Hematopoietic multipotent progenitor cell treated with erythropoietin and hydrocortisone succinate and interleukin-3 and kit ligand, for 4 days (in vitro differentiated cells): ENCODE results near the gene KNSTRN.

ENCODE experiments used
- DNase-seq: peaks from one replicate; pipeline ENCODE4 v3.0.0-alpha.2; 2015

Gene KNSTRN

DNA sequence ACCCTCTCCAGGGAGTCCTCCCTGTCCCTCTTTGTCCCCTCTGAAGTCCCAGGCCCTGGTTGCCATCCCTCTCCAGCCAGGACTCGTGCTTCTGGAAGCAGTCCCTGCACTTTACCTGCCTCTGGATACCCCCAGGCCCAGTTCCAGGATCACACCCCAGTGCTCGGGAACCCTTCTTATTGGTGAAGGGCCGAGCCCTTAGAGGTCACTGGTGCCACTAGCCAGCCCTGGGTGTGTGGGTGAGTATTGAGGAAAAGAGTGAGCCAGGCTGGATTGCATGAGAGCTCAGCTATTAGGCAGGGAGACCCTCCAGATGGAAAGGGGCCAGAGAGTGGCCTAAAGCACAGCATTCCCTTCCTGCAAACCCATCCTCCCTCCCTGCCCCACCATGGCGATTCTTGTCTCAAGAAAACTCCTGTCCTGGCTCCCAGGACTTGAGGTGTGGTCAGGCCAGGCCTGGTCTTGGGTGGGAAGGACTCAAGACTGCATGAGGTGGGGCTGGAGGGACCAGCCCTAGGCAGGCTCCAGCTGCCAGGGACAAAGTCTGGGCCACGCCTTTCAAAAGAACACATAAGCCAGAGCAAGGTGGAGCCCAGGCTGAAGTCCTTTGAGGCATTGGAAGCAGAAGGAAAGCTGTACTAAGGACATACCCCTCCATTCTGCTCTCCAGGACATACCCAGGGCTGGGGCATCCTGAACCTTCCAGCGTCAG, 36.5 kb upstream of the KNSTRN start:
- no peak for DNase-seq

DNA sequence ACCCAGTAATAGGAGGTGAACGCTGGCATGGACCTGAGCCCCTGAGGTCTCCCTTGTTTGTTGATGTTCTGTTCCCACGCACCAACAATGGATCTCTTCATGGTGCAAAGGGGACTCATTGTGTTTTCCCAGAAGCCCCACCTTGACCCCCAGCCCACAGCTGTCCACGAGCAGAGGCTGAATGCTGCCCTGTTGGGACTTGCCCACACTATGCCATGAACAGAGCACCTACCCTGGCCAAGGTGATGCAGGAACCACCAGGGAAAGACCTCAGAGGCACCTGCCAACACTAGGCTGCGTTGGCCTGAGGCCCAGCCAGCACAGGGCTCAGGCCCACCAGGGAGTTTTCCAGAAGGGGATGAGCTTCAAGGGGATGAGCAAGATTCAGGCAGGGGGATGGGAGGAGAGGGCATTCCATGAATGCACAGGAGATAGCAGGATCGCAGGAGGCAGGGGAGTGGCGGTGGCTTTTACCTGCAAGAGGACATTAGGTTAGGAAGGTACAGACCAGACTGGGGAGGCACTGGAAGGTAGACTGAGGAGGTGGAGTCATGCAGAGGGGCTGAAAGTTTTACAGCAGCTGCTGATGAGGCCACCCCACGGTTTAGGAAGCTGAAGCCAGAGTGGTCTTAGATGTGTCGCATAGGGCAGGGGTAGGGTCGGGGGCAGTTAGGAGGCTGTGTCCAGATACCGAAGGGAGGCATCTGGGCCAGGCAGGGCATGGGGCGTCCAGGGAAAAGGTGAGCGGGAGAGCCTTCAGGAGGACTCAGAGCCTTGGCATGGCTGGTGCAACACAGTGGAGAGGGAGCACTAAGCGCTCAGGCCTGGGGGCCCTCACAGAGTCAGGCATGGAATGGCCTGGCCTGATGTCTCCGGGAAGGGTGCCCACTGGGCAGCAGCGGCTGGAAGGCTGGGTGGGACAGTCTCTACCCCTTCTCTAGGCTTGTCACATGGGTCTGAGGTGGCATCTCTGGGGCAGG, 35.7 kb upstream of the KNSTRN start:
- DNase-seq: no peak

DNA sequence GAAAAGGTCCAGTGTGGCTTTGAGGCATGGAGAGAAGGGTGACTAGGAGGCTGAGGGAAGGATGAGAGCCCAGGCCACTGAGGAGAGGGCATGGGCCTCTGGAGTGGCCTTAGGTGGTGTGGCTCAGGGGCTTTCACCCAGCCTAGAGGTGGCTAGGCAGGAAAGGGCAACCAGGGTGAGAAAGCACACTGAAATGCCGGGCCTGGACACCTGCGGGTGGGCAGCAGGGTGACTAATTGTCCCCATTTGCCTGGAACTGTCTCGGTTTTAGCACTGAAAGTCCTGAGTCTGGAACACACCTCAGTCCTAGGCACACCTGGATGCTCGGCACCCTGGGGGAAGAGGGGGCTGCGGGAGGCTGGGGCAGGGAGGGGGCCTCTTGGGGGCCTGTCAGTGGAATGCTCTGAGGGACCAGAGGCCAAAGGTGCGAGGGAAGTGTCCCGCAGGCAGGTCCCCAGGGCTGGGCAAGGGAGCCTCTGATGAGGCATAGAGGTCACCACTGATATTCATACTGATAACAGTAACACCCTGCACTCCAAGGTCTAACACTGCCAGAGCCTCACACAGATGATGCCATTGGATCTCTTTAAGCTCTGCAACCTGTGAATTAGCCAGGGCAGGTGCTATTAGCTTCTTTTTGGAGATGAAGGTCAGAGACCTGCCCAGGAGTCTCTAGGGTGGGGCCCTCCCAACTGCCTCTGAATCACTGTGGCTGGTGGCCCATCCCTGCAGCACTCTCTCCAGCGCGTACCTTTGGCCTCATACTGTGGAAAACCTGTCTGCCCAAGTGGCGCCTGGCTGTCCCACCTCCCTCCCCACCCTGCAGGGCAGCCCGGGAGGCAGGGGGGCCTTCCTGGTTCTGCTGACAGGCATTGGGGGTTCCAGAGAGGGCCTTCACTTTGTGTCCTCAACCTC, 34.7 kb upstream of the KNSTRN start:
- DNase-seq: no peak

DNA sequence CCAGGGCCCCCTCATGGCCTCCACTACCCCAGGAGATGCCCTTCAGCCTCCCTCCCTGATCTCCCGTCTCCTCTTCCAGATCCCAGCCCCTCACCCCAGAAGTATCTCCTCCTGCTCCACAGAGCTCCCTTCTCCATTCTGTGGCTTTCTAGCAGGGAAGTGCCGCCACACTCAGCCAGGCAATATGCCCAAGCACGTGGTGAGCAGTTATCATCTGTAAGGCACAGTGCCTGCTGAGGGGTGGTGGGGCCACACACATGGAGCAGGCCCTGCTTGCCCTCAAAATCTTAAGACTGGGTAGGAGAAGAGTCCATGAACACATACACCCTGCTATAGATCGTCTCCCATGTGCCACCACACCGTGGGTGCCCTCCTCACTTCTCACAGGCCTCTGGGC, 34.0 kb upstream of the KNSTRN start:
- DNase-seq: peak; percentile 56

DNA sequence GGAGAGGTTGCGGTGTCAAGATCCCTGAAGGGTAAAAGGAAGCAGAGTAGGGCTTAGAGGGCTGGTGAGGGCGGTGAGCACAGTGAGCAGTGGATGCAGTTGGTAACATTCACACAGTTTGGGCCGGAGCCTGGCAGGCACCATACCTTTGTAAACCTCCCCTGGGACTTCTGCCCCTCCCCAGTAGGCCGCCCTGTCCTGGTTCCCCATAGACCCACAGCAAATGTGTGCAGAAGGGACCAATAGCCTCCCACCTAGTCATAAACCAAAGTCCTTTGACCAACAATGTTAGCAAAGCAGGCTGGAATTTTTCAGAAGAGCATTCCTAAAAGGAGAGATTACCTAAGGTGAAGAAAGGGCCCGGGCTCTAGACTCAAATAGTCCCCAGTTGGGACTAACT, 33.4 kb upstream of the KNSTRN start:
- DNase-seq: no peak

DNA sequence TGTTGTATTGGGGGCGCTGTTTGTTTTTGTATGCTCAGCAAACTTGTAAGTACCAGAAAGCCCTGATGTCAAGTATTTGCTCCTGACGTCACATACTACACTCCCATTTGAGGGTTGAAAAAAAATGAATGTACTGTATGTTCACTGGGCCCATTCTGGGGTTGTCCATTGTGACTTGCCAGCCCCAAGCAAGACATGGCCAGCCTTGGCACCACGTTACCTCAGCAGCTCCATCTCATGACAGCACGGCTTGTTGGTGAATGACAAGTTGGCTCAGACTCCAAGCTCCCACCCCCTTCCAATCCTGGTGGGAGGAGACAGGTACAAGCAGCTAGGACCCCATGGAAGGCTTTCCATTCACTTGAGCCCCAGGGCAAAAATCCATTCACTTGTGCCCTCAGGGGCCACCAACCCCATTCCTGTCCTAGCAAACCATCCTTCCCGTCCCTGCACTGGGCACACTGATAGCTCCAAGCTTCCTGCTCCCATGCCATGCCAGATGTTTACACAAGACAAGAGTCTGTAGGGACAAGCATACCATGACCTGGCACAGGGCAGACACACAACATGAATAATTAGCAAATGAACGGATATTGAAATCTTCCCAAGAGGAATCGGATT, 30.1 kb upstream of the KNSTRN start:
- no peak for DNase-seq

DNA sequence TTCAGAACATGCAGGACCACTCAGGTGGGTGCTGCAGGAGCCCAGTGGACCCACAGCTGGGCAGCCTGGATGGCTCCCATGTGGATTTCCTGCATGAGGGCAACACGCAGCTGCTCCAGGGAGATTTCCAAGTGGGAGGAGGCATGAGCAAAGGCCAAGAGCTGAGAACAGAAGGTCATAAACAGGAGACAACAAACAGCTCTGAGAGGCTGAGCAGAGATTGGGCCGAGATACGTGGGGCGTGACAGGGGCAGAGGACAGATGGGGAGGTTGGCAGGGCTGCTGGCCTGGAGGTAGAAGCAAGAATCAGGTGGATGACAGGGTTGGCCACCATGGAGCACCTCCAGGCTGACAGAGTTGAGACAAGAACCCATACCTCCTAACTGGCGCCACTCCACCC, 28.8 kb upstream of the KNSTRN start:
- DNase-seq: no peak

DNA sequence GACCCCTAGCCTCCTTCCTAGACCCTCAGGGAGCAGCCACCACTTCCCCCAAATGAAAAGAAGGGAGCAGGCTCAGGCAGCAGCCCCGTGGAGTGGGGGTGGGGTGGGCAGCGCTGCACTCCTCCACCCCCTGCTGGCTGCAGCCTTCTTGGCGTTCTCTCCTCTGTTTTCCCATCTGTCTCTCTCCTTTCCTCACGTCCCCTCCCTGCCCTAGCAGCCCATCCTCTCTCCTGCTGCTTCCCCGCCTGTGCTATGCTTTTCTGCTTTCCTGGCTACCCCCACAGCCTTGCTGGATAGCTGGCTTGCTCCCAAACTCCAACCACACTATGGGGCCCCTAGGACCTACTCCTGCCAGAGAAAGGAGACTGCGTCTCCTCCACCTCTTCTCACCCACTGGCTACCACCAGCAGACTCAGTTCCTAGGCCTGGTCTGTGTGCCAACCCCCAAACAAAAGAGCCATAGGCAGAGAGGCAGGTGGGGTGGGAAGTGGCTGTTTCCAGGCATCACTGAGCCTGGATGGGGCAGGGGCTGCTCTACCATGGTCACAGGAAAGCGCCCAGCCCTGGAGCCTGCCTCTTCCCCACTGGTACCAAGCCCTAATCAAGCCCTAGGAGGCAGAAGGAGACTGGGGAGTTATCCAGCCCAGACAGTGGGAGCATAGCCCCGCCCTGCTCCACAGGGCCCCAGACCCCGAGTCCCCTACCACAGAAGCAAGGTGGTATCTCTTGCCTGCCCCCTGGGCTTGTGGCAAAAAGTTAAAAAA, 27.9 kb upstream of the KNSTRN start:
- DNase-seq: peak; percentile 68

DNA sequence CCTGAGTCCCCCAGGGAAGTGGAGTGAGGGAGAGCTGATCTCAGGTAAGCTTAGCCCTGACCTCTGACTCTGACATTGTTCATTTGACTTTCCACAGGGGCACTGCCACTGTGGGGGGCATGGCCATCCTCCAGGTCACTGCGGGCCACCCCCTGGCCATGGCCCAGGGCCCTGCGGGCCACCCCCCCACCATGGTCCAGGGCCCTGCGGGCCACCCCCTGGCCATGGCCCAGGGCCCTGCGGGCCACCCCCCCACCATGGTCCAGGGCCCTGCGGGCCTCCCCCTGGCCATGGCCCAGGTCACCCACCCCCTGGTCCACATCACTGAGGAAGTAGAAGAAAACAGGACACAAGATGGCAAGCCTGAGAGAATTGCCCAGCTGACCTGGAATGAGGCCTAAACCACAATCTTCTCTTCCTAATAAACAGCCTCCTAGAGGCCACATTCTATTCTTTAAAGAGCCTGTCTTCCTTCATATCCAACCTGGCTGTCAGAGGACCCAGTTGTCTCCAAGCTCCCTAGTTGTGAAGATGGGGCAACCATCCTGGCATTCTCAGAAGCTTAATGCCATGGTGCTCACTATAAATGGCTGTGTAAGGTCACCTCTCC, 26.4 kb upstream of the KNSTRN start:
- DNase-seq: no peak

DNA sequence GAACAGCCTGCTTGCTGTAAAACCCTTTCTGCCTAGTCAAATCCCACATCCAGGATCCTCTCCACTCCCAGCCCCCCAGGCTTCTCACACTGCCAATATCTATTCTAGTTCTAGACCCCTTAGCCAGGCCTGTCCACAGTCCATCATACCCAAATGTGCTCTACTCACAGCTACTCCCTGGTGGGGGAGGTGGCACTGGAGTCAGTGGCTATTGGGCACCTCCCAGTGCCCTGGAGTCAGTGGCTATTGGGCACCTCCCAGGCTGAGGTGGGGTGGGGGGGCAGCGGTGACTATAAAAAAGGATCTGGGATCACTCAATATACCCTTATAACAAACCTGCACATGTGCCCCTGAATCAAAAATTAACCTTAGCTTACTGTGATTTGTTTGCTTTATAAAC, 25.3 kb upstream of the KNSTRN start:
- no peak for DNase-seq

DNA sequence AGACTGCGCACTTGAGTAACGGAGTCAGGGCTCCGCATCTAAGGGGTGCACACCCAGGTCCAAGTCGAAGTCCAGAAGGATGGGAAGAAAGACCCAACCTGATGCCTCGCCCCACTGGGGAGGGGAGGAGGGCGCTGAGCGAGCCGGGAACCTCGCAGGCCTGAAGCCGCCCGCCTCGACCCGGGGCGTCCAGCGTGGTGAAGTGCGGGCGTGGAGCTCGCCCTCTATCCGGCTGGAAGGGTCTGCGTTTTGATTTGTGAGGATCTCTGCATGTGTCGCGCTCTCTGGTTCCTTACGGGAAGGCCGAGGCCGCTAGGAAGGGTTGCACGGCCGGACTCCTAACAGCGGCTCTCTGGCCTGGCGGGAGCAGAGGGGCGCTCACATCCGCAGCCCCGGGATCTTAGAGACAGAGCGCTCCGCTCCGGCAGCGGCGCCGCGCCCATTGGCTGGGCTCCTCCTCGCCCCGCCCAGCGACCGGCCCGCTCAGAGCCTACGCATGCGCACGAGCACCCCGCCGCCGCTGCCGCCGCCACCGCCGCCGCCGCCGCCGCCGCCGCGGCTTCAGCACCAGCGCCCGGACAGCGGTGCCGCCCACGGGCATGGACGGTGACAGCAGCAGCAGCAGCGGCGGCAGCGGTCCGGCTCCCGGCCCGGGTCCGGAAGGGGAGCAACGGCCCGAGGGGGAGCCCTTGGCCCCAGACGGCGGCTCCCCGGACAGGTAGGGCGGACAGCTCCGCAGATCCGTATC, 24.6 kb upstream of the KNSTRN start, which contains the start of gene DISP2:
TSS of gene DISP2 (plus strand) at position 497 of the 748 bp plus-strand sequence. CDS start at position 600, 103 bp downstream.
- peak; percentile 94 for DNase-seq

DNA sequence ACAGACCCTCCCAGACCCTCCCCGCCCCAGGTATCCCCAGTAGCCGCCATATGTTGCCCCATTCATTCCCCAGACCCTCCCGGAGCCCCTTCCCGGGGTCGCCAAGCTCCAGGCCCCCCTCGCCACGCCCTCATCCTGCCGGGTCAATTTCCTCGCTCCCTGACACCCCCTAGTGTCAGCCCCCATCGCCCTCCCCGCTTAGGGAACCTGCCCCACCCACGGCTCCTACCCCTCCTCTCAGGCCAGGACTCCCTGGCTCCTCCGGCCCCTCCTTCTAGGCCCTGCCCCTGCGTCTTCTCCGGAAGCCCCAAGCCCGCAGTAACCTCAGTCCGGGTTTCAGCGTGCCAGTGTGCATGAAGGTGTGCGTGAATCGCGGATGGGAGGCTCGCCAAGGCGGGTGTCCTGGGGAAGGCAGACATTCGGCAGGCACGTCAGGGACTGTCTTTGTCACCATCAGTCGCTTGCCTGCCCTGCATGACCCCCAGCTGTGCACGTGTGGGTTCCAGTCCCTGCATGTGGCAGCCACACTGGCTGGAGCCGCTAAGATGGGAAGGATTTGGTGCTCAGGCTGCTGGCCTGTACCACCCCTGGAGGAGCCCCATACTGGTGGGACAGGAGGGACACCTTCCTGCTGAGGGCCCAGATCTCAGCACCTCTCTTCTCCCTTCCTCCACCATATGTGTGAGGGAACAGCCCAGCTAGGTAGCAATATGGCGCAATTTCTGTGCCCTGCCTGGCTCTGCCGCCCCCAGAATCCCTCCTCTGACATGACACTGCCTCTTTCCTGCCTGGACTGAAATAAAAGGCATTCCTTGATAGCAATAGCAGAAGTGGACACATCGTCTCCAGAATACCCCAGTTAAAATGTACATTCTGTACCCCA, 23.8 kb upstream of the KNSTRN start:
- peak; percentile 44 for DNase-seq

DNA sequence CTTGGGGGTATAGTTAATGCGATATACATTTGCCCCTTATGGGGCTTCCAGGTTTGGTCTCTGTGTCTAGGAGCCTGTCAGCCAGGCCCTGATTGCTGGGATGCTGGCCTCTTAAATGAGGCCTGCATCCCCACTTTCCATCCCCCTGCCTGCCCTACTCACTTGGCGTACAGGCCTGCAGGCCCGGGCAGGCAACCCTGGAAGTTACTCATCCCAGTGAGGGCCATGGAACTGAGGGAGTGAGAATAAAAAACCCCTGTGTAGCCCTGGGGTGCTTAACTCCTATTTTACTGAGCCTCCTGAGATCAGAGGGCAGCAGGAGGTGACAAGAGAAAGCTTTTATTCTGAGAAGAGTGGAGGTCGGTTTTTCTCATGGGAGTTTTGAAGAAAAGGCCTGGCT, 22.5 kb upstream of the KNSTRN start:
- no peak for DNase-seq

DNA sequence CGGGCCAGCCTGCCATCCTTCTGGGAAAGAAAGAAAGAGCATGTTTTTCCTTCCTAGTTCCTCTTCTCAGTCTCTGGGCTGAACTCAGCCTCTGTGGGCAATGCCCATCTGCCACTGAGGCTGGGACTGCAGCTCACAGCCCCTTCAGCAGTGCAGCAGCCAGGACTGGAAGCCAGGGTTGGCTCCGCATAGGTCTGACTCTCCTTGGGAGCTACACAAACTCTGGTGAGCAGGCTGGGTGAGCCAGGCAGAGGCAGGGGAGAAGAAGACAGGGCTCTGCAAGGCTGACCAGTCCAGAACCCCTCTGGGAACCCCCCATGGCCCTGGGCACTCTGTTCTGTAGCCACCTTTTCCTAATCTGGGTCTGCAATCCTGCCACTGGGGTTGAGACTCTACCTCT, 20.9 kb upstream of the KNSTRN start:
- DNase-seq: no peak

DNA sequence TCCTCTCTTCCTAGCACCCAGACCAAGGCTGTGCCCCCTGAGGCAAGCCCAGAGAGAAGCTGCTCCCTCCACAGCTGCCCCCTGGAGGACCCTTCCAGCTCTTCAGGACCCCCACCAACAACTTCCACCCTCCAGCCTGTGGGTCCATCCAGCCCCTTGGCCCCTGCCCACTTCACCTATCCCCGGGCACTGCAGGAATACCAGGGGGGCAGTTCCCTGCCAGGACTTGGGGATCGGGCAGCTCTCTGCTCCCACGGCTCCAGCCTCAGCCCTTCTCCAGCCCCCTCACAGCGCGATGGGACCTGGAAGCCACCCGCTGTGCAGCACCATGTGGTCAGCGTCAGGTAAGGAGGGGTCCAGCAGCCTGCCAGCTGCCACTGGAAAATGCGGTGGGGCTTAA, 18.9 kb upstream of the KNSTRN start:
- DNase-seq: no peak

DNA sequence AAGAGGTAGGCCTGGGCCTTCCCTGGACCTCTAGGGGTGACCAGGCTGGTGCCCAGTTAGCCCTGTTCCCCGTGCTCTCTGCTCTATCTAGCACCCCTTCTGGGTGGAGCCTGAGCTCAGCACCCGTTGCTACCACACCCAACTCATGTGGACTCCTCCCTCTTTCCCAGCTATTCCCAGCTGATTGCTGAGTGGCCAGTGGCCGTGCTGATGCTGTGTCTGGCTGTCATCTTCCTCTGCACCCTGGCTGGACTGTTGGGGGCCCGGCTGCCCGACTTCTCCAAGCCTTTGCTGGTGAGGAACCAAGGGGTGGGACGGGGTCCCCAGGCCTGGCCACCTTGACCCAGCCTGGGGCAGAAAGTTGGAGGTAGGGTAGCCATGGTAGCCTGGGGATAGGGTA, 18.3 kb upstream of the KNSTRN start:
- DNase-seq: no peak

DNA sequence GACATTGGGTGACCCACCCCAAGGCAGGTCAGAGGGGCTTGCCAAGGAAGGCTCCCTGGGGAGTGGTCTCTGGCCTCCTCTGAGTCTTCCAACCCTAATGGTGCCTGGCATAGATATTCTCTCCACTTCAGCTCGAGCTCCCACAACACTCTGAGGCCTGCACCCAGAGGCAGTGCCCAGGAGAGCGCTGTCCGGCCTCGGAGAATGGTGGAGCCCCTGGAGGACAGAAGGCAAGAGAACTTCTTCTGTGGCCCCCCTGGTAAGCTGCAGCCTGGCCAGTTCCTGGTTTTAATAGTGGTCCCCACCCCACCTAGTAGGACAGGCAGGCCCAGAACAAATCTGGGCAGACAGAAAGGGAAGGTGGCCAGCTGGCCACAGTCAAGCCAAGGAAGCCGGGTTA, 17.5 kb upstream of the KNSTRN start:
- no peak for DNase-seq

DNA sequence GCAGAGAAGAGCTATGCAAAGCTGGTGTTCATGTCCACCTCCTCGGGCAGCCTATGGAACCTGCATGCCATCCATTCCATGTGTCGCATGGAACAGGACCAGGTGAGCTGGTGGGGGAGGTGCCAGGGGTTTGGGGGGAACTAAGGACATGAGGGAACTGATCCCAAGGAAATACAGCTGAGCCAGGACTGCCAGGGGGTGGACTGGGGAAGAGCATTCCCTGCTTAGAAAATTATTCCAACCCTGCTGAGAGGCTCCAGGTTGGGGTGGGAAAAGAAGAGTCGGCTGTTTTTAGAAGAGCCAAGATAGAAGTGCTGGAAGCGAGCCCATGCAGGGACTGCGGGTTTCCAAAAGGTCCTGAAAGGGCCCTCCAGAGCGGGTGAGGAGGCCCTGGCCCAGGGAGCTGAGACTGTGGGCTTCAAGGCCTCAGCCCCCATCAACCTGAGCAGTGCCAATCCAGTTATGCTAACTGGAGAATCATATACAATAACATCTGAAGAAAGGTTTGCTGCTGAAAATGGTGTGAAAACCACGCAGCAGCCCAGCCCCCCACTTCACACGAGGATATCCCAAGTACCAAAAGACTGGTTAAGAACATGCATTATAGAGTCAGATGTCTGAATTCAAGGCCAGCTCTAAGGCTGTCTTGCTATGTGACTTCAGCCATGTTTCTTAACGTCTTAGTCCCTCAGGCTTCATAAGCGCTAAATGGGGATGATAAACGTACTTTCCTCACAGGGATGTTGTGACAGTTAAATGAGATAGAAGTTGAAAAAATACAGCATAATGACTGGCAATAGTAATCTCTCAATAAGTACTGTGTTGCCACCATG, 16.7 kb upstream of the KNSTRN start:
- no peak for DNase-seq
